Measurements from ENCODE around the gene VPS13D.

- TF ChIP-seq, protein P1, sequence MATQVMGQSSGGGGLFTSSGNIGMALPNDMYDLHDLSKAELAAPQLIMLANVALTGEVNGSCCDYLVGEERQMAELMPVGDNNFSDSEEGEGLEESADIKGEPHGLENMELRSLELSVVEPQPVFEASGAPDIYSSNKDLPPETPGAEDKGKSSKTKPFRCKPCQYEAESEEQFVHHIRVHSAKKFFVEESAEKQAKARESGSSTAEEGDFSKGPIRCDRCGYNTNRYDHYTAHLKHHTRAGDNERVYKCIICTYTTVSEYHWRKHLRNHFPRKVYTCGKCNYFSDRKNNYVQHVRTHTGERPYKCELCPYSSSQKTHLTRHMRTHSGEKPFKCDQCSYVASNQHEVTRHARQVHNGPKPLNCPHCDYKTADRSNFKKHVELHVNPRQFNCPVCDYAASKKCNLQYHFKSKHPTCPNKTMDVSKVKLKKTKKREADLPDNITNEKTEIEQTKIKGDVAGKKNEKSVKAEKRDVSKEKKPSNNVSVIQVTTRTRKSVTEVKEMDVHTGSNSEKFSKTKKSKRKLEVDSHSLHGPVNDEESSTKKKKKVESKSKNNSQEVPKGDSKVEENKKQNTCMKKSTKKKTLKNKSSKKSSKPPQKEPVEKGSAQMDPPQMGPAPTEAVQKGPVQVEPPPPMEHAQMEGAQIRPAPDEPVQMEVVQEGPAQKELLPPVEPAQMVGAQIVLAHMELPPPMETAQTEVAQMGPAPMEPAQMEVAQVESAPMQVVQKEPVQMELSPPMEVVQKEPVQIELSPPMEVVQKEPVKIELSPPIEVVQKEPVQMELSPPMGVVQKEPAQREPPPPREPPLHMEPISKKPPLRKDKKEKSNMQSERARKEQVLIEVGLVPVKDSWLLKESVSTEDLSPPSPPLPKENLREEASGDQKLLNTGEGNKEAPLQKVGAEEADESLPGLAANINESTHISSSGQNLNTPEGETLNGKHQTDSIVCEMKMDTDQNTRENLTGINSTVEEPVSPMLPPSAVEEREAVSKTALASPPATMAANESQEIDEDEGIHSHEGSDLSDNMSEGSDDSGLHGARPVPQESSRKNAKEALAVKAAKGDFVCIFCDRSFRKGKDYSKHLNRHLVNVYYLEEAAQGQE (IDR thresholded peaks at IDR 0.05; ENCODE audit: low read depth) = no peak
- TF ChIP-seq ZBTB7A (IDR thresholded peaks at IDR 0.05; ENCODE audit: low read depth) = no peak
- TF ChIP-seq EP300 (IDR thresholded peaks at IDR 0.05; ENCODE audit: borderline replicate concordance) = no peak
- no peak for TF ChIP-seq RAD21 (IDR thresholded peaks at IDR 0.05; ENCODE audit: low read depth)
Observed at GRCh38 chr1:12404918-12405317, 175.1 kb downstream of the VPS13D start.
